HCT116 (cell line): Measurements from ENCODE around the gene IL6R. TPM values are rescaled to one million over a fixed set of nuclear protein-coding genes. Genes with fewer than 3 reads are reported as not detected.

ENCODE experiments used
- ATAC-seq: fragments of 200-7000 bp; cut with Tn5 transposase; 2 replicates; pipeline ENCODE4 v1.9.1; 2020; ENCODE audit warnings: mild to moderate bottlenecking, moderate library complexity
- BruUV-seq: library from RNA; stranded (reverse); fragments of 400-500 nt; replicated peaks from 2 replicates; lab custom pipeline; 2021; lab: Mats Ljungman, UMichigan
- CTCF ChIA-PET: fragments of 300-600 bp; sonication (Branson Sonifier 250); formaldehyde crosslinking; loops from one replicate; lab custom pipeline; 2021; ENCODE audit warnings: antibody characterized with exemption; lab: Charles Lee
- POLR2A ChIA-PET: fragments of 300-600, 350-600 bp; sonication (Branson Sonifier 250); formaldehyde crosslinking; loops from one replicate; lab custom pipeline; 2021; ENCODE audit warnings: antibody characterized with exemption; lab: Charles Lee
- RAD21 ChIA-PET, 2 experiments: fragments of 300-600 bp; sonication (Branson Sonifier 250); formaldehyde crosslinking; loops; one replicate each; lab custom pipeline; 2023; ENCODE audit warnings: low total read pairs in 2 of 2; ENCODE audit not compliant: uncharacterized antibody in 2 of 2, unreplicated experiment in 2 of 2, low non-redundant PET in 1 of 2; lab: Charles Lee
- DNase-seq: peaks from one replicate; pipeline ENCODE4 v3.0.0-alpha.2; 2010; ENCODE audit warnings: low read depth, low spot score
- H2AFZ ChIP-seq: fragments of 200-600 bp; shearing (Covaris generic), sonication (generic); 2 replicates; pipeline ENCODE4 v1.6.1; 2017; ENCODE audit warnings: low read depth, mixed run types, mixed read lengths, antibody characterized with exemption, low read length; ENCODE audit not compliant: poor library complexity, severe bottlenecking
- H3K27ac ChIP-seq: 2 replicates; pipeline ENCODE4 v1.5.1; 2012; ENCODE audit warnings: low read depth, low read length
- H3K27me3 ChIP-seq: fragments of 200-600 bp; sonication (generic); 2 replicates; pipeline ENCODE4 v1.6.1; 2016; ENCODE audit warnings: mixed run types, low read length, mixed read lengths; ENCODE audit not compliant: insufficient read depth
- H3K36me3 ChIP-seq, 2 experiments: fragments of 200-500 bp in 1 of 2; fragments of 200-600 bp in 1 of 2; sonication (Bioruptor generic) in 1 of 2; sonication (generic) in 1 of 2; 2 replicates each; pipeline versions ENCODE4 v1.5.1 to v1.6.1; 2014 to 2016; ENCODE audit warnings: low read length in 2 of 2, inconsistent platforms in 1 of 2, mixed read lengths in 1 of 2, mixed run types in 1 of 2; ENCODE audit not compliant: insufficient read depth in 2 of 2, control insufficient read depth in 1 of 2
- H3K4me1 ChIP-seq, 2 experiments: fragments of 200-600 bp in 1 of 2; sonication (generic) in 1 of 2; 2 replicates each; pipeline versions ENCODE4 v1.5.1 to v1.6.1; 2012 to 2017; ENCODE audit warnings: low read length in 2 of 2, inconsistent platforms in 1 of 2, mild to moderate bottlenecking in 1 of 2, mixed read lengths in 1 of 2, mixed run types in 1 of 2, moderate library complexity in 1 of 2; ENCODE audit not compliant: insufficient read depth in 2 of 2, control insufficient read depth in 1 of 2
- H3K4me2 ChIP-seq: fragments of 200-600 bp; sonication (generic); 2 replicates; pipeline ENCODE4 v1.6.1; 2017; ENCODE audit warnings: mixed run types, low read length, mixed read lengths
- H3K4me3 ChIP-seq, 2 experiments: fragments of 200-600 bp in 1 of 2; sonication (generic) in 1 of 2; replicated peaks in 1 of 2; 2 replicates each; pipeline ENCODE4 v1.5.1; 2011 to 2016; ENCODE audit warnings: low read length in 2 of 2, control low read depth in 1 of 2, low read depth in 1 of 2, mild to moderate bottlenecking in 1 of 2, mixed read lengths in 1 of 2, mixed run types in 1 of 2
- H3K79me2 ChIP-seq: fragments of 200-600 bp; sonication (generic); 2 replicates; pipeline ENCODE4 v1.6.1; 2017; ENCODE audit warnings: mild to moderate bottlenecking, mixed run types, low read length, moderate library complexity, mixed read lengths; ENCODE audit not compliant: insufficient read depth
- H3K9ac ChIP-seq: fragments of 200-600 bp; sonication (generic); 2 replicates; pipeline ENCODE4 v1.6.1; 2016; ENCODE audit warnings: low read length, mixed read lengths
- H3K9me2 ChIP-seq: fragments of 200-600 bp; sonication (generic), shearing (Covaris generic); 2 replicates; pipeline ENCODE4 v1.6.1; 2017; ENCODE audit warnings: mixed run types, mild to moderate bottlenecking, moderate library complexity; ENCODE audit not compliant: insufficient read depth
- H3K9me3 ChIP-seq, 2 experiments: fragments of 200-500 bp in 1 of 2; fragments of 200-600 bp in 1 of 2; sonication (Bioruptor generic) in 1 of 2; sonication (generic) in 1 of 2; 2 replicates each; pipeline ENCODE4 v1.6.1; 2014 to 2017; ENCODE audit warnings: low read length in 2 of 2, mixed read lengths in 2 of 2, inconsistent platforms in 1 of 2, low read depth in 1 of 2, mild to moderate bottlenecking in 1 of 2, mixed run types in 1 of 2, moderate library complexity in 1 of 2; ENCODE audit not compliant: control insufficient read depth in 1 of 2, insufficient read depth in 1 of 2
- H4K20me1 ChIP-seq: fragments of 200-600 bp; sonication (generic), shearing (Covaris generic); 2 replicates; pipeline ENCODE4 v1.6.1; 2017; ENCODE audit warnings: mixed run types, mild to moderate bottlenecking, moderate library complexity; ENCODE audit not compliant: insufficient read depth
- CBX3 ChIP-seq: IDR thresholded peaks from 2 replicates; pipeline ENCODE4 v1.6.1; 2012; ENCODE audit warnings: low read depth
- CEBPB ChIP-seq: IDR thresholded peaks from 2 replicates; pipeline ENCODE4 v1.6.1; 2012; ENCODE audit warnings: low read depth
- CTCF ChIP-seq, 3 experiments: fragments of 200-600 bp in 1 of 3; sonication (generic) in 1 of 3; IDR thresholded peaks in 2 of 3; conservative IDR thresholded peaks in 1 of 3; 2 replicates each; pipeline ENCODE4 v1.5.1; 2012 to 2017; ENCODE audit warnings: low read depth in 2 of 3, low read length in 2 of 3, antibody characterized with exemption in 1 of 3, borderline replicate concordance in 1 of 3, control low read depth in 1 of 3, mild to moderate bottlenecking in 1 of 3, mixed read lengths in 1 of 3, mixed run types in 1 of 3, moderate library complexity in 1 of 3; ENCODE audit not compliant: insufficient read depth in 1 of 3
- ELF1 ChIP-seq: IDR thresholded peaks from 2 replicates; pipeline ENCODE4 v1.6.1; 2012; ENCODE audit warnings: low read depth, borderline replicate concordance
- EZH2 ChIP-seq: fragments of 200-600 bp; sonication (generic); IDR thresholded peaks from 2 replicates; pipeline ENCODE4 v1.6.1; 2017; ENCODE audit warnings: antibody characterized with exemption, mixed run types
- EZH2phosphoT487 ChIP-seq: fragments of 200-600 bp; IDR thresholded peaks from 2 replicates; pipeline ENCODE4 v1.6.1; 2018; ENCODE audit warnings: antibody characterized with exemption, borderline replicate concordance
- FOSL1 ChIP-seq: IDR thresholded peaks from 2 replicates; pipeline ENCODE4 v1.6.1; 2012; ENCODE audit warnings: low read depth
- JUND ChIP-seq: IDR thresholded peaks from 2 replicates; pipeline ENCODE4 v1.6.1; 2012
- MAX ChIP-seq: IDR thresholded peaks from 2 replicates; pipeline ENCODE4 v1.6.1; 2012
- POLR2A ChIP-seq: IDR thresholded peaks from 2 replicates; pipeline ENCODE4 v1.7.0; 2011; ENCODE audit warnings: borderline replicate concordance; ENCODE audit not compliant: insufficient read depth, insufficient read length; ENCODE audit errors: extremely low read depth
- SIN3A ChIP-seq: IDR thresholded peaks from 2 replicates; pipeline ENCODE4 v1.6.1; 2012; ENCODE audit warnings: low read depth
- SP1 ChIP-seq: IDR thresholded peaks from 2 replicates; pipeline ENCODE4 v1.6.1; 2012; ENCODE audit warnings: low read depth
- SRF ChIP-seq: IDR thresholded peaks from 2 replicates; pipeline ENCODE4 v1.6.1; 2012; ENCODE audit warnings: low read depth
- TCF7L2 ChIP-seq: IDR thresholded peaks from 2 replicates; pipeline ENCODE4 v1.7.0; 2011; ENCODE audit warnings: borderline replicate concordance, inconsistent platforms; ENCODE audit not compliant: insufficient read depth, insufficient read length; ENCODE audit errors: extremely low read depth
- ZFX ChIP-seq: fragments of 450-650 bp; IDR thresholded peaks from 2 replicates; pipeline ENCODE4 v1.6.1; 2017
- intact Hi-C: fragments of 100-400 bp; cut with micrococcal nuclease; formaldehyde crosslinking; loops from 2 replicates; pipeline ENCODE4 v1.10.0; 2022
- total RNA-seq: library from RNA; stranded (reverse); gene quantifications from one replicate; pipeline ENCODE4 v1.2.1, GENCODE V29; 2021; ENCODE audit not compliant: unreplicated experiment
- TF ChIP-seq, protein P1 (sequence below): IDR thresholded peaks from 2 replicates; pipeline ENCODE4 v1.6.1; 2012
- TF ChIP-seq, protein P2 (sequence below): IDR thresholded peaks from 2 replicates; pipeline ENCODE4 v1.6.1; 2011; ENCODE audit warnings: mild to moderate bottlenecking, low read length, moderate library complexity; ENCODE audit not compliant: insufficient replicate concordance; ENCODE audit errors: extremely low read depth

The IL6R gene
- total RNA-seq, 1 experiment from 2014 or later = 6.8 TPM

- H3K27me3 ChIP-seq = no peaks in the 10 kb centered on the region
- no TSS peak for BruUV-seq
- no peak overlapping the region for H3K4me3 ChIP-seq
- ATAC-seq (no peak), DNase-seq (no peak)
- RAD21 ChIA-PET = no interaction called here
- H3K79me2 ChIP-seq = no peaks in the 10 kb centered on the region
- POLR2A ChIA-PET = no interaction called here
- intact Hi-C loops = no loop called here
- TF ChIP-seq SIN3A (no peak), CEBPB (no peak), FOSL1 (no peak), MAX (no peak), CBX3 (no peak), TCF7L2 (no peak), JUND (no peak), POLR2A (no peak), ZFX (no peak), SP1 (no peak), CTCF (IDR thresholded peaks at IDR 0.05 in 2 of 3, conservative IDR thresholded peaks at IDR 0.05 in 1 of 3; ENCODE audit: borderline replicate concordance in 1 of 3, insufficient read depth in 1 of 3, low read depth in 2 of 3, low read length in 2 of 3) (no peak), ELF1 (no peak), EZH2phosphoT487 (no peak), SRF (no peak), EZH2 (no peak)
- TF ChIP-seq, protein P1, sequence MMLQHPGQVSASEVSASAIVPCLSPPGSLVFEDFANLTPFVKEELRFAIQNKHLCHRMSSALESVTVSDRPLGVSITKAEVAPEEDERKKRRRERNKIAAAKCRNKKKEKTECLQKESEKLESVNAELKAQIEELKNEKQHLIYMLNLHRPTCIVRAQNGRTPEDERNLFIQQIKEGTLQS = no peak
- TF ChIP-seq, protein P2, sequence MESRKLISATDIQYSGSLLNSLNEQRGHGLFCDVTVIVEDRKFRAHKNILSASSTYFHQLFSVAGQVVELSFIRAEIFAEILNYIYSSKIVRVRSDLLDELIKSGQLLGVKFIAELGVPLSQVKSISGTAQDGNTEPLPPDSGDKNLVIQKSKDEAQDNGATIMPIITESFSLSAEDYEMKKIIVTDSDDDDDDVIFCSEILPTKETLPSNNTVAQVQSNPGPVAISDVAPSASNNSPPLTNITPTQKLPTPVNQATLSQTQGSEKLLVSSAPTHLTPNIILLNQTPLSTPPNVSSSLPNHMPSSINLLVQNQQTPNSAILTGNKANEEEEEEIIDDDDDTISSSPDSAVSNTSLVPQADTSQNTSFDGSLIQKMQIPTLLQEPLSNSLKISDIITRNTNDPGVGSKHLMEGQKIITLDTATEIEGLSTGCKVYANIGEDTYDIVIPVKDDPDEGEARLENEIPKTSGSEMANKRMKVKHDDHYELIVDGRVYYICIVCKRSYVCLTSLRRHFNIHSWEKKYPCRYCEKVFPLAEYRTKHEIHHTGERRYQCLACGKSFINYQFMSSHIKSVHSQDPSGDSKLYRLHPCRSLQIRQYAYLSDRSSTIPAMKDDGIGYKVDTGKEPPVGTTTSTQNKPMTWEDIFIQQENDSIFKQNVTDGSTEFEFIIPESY = no peak
- no peak overlapping the region for H3K4me2 ChIP-seq
- peaks cover 0 to 7% of the 10 kb centered on the region in 2 experiments; a peak in 2 of 4 replicates for H3K4me1 ChIP-seq
- H3K9me2 ChIP-seq = no peaks in the 10 kb centered on the region
- no peak overlapping the region for H2AFZ ChIP-seq
- no peaks in the 10 kb centered on the region for H4K20me1 ChIP-seq
- H3K27ac ChIP-seq = no peak overlapping the region
- H3K36me3 ChIP-seq = no peaks in the 10 kb centered on the region
- H3K9me3 ChIP-seq = no peaks in the 10 kb centered on the region
- no peak overlapping the region for H3K9ac ChIP-seq
- CTCF ChIA-PET = interaction anchor here (2.4 kb wide), 1 partner anchor 45 kb away, joined by 8 read pairs; no protein-coding TSS in a partner anchor
Observed at GRCh38 chr1:154501423-154502065, 96.4 kb downstream of the IL6R start.
